ENCODE measurements around the gene UBE3A.

Gene UBE3A

GRCh38 chr15:25403771-25404170 is 35.1 kb downstream of the UBE3A start:
- DNase-seq (ENCODE audit: low read depth, low spot score): no peak

- no peak for DNase-seq (ENCODE audit: low read depth, low spot score)
Measured at GRCh38 chr15:25402342-25402741, 36.5 kb downstream of the UBE3A start.

GRCh38 chr15:25401501-25401900 is 37.3 kb downstream of the UBE3A start:
- no peak for DNase-seq (ENCODE audit: low read depth, low spot score)

- no peak for DNase-seq (ENCODE audit: low read depth, low spot score)
Measured at GRCh38 chr15:25397100-25397499, 41.7 kb downstream of the UBE3A start.

GRCh38 chr15:25394898-25395297 is 43.9 kb downstream of the UBE3A start:
- no peak for DNase-seq (ENCODE audit: low read depth, low spot score)

- DNase-seq (ENCODE audit: low read depth, low spot score): no peak
Measured at GRCh38 chr15:25392806-25393205, 46.0 kb downstream of the UBE3A start.

GRCh38 chr15:25391971-25392721 is 46.7 kb downstream of the UBE3A start:
- DNase-seq (ENCODE audit: low read depth, low spot score): no peak

- DNase-seq (ENCODE audit: low read depth, low spot score): no peak
Measured at GRCh38 chr15:25385986-25386385, 52.8 kb downstream of the UBE3A start.

DNA sequence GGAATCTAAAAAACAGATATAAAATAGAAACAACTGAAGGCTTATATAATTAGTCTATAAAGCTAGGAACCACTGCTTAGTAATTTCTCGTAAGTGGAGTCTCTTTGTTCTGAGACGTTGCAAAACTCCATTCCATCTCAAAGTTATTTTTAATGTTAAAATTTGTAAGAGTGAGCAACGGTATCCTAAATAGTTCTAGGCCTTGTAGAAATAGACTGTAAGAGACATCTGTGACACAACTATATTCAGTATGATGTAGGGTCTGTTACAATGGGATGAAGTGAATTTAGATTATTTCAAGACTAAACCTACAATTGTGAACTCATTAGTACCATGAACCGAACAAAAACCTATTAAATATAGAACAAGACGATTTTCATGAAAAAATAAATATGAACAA is 57.2 kb downstream of the UBE3A start:
- no peak for DNase-seq (ENCODE audit: low read depth, low spot score)

- no peak for DNase-seq (ENCODE audit: low read depth, low spot score)
Measured at GRCh38 chr15:25378501-25378901, 60.3 kb downstream of the UBE3A start.

DNA sequence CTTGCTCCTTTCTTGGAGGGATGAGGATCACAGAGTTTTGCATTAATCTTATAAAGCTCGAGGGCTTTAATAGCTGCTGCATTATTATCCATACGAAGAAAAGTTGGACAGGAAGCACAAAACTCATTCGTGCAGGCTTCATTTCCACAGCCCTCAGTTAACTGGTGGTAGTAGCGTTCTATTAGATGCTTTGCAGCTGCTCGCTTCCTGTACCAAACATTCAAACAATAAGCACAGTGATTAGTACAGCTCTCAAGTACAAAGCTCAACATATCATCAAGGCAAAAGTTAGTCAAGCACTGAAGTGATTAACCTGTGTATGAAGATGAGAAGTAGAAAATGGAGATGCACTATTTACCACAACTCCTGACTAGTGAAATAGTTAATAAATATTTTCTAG is 63.3 kb downstream of the UBE3A start:
- no peak for DNase-seq (ENCODE audit: low read depth, low spot score)

- DNase-seq (ENCODE audit: low read depth, low spot score): no peak
Measured at GRCh38 chr15:25374143-25374542, 64.7 kb downstream of the UBE3A start.

GRCh38 chr15:25372298-25372697 is 66.5 kb downstream of the UBE3A start:
- DNase-seq (ENCODE audit: low read depth, low spot score): no peak

DNA sequence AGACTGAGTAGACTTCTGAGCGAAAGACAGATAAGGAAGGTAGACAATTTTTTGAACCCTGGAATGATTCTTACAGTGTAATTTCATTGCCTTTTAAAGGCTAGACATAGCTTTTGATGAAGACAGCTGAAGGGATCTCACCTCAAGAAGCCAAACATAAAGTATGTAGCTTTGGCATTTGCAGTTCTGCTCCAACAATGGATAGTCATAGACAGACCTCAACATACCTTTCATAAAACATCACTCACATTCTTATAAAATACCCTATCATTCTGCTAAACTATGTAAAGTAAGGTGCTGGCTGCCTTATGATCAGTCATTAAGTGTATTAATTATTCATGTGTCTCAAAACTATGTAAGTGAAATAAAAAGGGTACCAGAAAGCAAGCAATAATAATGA is 70.0 kb downstream of the UBE3A start:
- no peak for DNase-seq (ENCODE audit: low read depth, low spot score)

- DNase-seq (ENCODE audit: low read depth, low spot score): no peak
Measured at GRCh38 chr15:25366058-25366457, 72.8 kb downstream of the UBE3A start.

DNA sequence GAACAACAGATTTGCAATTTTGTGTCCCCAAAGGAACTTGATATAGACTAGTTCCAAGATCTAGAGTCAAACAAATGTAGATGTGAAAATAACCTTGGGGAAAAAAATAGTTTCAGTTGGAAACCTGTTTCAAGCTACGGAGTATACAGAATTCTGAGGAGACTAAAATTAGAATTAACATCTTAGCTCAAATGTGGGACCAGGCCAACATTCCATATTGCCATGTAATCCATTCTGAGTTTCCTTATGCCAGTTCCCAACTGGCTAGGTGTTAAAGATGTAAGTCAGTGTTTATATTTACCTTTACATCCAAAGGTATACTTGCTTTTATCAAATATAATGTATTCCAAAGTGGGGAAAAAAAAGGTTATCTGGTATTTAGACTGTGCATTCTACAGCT is 76.3 kb downstream of the UBE3A start:
- DNase-seq (ENCODE audit: low read depth, low spot score): no peak

GRCh38 chr15:25347707-25348106 is 91.1 kb downstream of the UBE3A start:
- DNase-seq (ENCODE audit: low read depth, low spot score): no peak

GRCh38 chr15:25346371-25346770 is 92.5 kb downstream of the UBE3A start:
- DNase-seq (ENCODE audit: low read depth, low spot score): no peak

- peak; percentile 51 for DNase-seq (ENCODE audit: low read depth, low spot score)
Measured at GRCh38 chr15:25345943-25346342, 92.9 kb downstream of the UBE3A start.

DNA sequence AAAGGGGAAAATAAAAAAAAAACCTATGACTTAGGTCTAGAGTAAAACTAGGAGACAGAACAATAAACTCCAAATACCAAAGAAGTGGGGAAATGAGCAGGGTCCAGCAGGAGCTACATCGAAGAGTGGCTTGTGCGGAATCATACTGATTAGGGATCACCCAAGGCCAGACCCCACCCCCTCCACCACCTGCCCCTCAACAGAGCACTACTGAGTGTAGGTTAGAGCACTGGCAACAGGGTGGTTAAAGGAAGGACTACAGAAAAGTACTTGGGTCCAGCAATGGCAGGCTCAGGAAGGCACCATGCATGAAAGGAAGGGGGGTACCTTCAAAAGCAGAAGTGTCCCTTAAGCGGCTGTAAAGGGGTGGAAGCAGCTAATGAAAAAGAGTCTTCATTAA is 96.2 kb downstream of the UBE3A start:
- peak; percentile 5 for DNase-seq (ENCODE audit: low read depth, low spot score)

DNA sequence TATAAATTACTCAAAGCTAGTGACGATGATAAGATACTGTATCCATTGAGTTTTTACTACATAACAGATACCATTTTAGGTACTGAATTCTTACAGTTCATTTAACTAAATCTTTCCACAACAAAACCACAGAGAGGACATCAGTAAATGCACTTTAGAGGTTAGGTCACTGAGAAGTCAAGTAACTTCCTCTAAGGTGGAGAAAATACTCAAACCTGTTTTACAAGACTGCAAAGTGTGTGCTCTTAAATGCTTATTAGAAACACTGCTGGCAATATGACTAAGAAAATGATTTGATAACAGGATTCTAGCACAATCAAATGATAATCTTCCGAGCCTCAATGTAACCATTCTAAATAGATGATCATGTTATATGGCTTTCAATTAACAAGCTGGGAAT is 99.4 kb downstream of the UBE3A start:
- DNase-seq (ENCODE audit: low read depth, low spot score): no peak

GRCh38 chr15:25335279-25335678 is 103.5 kb downstream of the UBE3A start:
- DNase-seq (ENCODE audit: low read depth, low spot score): no peak

GRCh38 chr15:25333049-25333448 is 105.8 kb downstream of the UBE3A start:
- no peak for DNase-seq (ENCODE audit: low read depth, low spot score)

DNA sequence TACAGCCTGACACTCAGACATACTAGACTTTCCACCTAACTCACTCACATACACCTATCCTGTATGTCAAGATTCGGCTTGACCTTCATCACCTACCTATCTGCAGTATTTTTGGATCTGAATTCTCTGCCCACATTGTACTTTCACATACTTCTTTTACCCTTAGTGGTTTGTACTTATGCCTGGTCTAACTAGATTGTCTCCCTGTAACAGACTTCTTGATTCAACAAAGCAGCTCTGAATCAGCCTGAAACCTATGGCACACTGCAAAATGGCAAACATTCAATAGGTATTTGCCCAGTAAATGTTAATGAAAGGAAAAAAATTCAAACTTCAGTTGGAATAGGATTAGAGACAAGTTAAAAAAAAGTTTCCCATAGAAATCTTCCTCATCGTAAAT is 106.5 kb downstream of the UBE3A start:
- no peak for DNase-seq (ENCODE audit: low read depth, low spot score)
